Calu3 (cell line): ENCODE measurements around the gene IGFN1. TPM values are rescaled to one million over a fixed set of nuclear protein-coding genes. Genes with fewer than 3 reads are reported as not detected.

Source experiments
- BruUV-seq: library from RNA; stranded (reverse); fragments of 400-500 nt; replicated peaks from 2 replicates; lab custom pipeline; 2021; lab: Mats Ljungman, UMichigan
- CTCF ChIA-PET: fragments of 300-600 bp; sonication (Branson Sonifier 250); formaldehyde crosslinking; loops from one replicate; lab custom pipeline; 2022; ENCODE audit warnings: antibody characterized with exemption; lab: Charles Lee
- DNase-seq: peaks from one replicate; pipeline ENCODE4 v3.0.0; 2022
- H3K27ac Mint-ChIP-seq: one replicate; pipeline ENCODE4 v1.8.0; 2022; ENCODE audit warnings: mixed read lengths; ENCODE audit not compliant: unreplicated experiment
- H3K27me3 Mint-ChIP-seq: one replicate; pipeline ENCODE4 v1.8.0; 2022; ENCODE audit warnings: mixed read lengths; ENCODE audit not compliant: unreplicated experiment
- H3K36me3 Mint-ChIP-seq: one replicate; pipeline ENCODE4 v1.8.0; 2022; ENCODE audit warnings: mild to moderate bottlenecking, moderate library complexity, mixed read lengths; ENCODE audit not compliant: insufficient read depth, unreplicated experiment
- H3K4me1 Mint-ChIP-seq: one replicate; pipeline ENCODE4 v1.8.0; 2022; ENCODE audit warnings: mild to moderate bottlenecking, low read depth, mixed read lengths; ENCODE audit not compliant: unreplicated experiment
- H3K4me3 Mint-ChIP-seq: one replicate; pipeline ENCODE4 v1.8.0; 2022; ENCODE audit warnings: mild to moderate bottlenecking, low read depth, moderate library complexity, mixed read lengths; ENCODE audit not compliant: unreplicated experiment
- H3K9me3 Mint-ChIP-seq: one replicate; pipeline ENCODE4 v1.8.0; 2022; ENCODE audit warnings: low read depth, mixed read lengths; ENCODE audit not compliant: unreplicated experiment
- intact Hi-C: fragments of 100-400 bp; cut with micrococcal nuclease; formaldehyde crosslinking; loops from one replicate; pipeline ENCODE4 v1.10.0; 2022; ENCODE audit not compliant: unreplicated experiment
- total RNA-seq: library from RNA; stranded (reverse); gene quantifications from 2 replicates; pipeline ENCODE4 v1.2.3, GENCODE V29; 2022
- TF ChIP-seq, protein P1 (sequence below): fragments of 200-600 bp; IDR thresholded peaks from one replicate; pipeline ENCODE4 v1.8.0; 2022; ENCODE audit warnings: antibody characterized with exemption; ENCODE audit not compliant: unreplicated experiment

The IGFN1 gene
- total RNA-seq, 1 experiment from 2014 or later, result not detected

DNA sequence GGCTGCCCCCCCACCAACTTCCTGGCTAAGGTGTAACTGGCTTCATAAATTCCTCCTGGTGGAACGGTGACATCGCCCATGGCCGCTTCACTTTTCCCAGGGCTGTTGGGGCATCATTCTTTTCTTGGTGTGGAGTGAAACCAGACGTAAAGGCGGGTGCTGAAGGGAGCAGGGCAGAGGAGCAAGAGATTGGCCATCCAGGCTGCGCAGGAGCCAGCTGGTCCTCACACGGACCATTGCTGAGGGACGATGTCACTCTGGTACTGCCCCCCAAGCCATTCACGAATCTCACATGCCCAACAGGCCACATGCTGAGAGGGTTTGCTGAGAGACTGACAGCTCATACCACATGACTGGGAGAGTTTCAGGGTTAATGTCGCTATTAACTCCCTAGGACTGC, 82.2 kb downstream of the IGFN1 start:
- Mint-ChIP-seq H3K27ac (no peak overlapping the region), H3K4me1 (peaks cover 53% of the 10 kb centered on the region), H3K9me3 (no peaks in the 10 kb centered on the region), H3K36me3 (peaks cover 6% of the 10 kb centered on the region), H3K27me3 (no peaks in the 10 kb centered on the region), H3K4me3 (no peak overlapping the region)
- intact Hi-C loops, result no loop called here
- TF ChIP-seq, protein P1, sequence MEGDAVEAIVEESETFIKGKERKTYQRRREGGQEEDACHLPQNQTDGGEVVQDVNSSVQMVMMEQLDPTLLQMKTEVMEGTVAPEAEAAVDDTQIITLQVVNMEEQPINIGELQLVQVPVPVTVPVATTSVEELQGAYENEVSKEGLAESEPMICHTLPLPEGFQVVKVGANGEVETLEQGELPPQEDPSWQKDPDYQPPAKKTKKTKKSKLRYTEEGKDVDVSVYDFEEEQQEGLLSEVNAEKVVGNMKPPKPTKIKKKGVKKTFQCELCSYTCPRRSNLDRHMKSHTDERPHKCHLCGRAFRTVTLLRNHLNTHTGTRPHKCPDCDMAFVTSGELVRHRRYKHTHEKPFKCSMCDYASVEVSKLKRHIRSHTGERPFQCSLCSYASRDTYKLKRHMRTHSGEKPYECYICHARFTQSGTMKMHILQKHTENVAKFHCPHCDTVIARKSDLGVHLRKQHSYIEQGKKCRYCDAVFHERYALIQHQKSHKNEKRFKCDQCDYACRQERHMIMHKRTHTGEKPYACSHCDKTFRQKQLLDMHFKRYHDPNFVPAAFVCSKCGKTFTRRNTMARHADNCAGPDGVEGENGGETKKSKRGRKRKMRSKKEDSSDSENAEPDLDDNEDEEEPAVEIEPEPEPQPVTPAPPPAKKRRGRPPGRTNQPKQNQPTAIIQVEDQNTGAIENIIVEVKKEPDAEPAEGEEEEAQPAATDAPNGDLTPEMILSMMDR, result no peak
- no TSS peak for BruUV-seq
- CTCF ChIA-PET, result interaction anchor here (0.8 kb wide), 1 partner anchor 73 kb away, joined by 4 read pairs; no protein-coding TSS in a partner anchor
- no peak for DNase-seq

DNA sequence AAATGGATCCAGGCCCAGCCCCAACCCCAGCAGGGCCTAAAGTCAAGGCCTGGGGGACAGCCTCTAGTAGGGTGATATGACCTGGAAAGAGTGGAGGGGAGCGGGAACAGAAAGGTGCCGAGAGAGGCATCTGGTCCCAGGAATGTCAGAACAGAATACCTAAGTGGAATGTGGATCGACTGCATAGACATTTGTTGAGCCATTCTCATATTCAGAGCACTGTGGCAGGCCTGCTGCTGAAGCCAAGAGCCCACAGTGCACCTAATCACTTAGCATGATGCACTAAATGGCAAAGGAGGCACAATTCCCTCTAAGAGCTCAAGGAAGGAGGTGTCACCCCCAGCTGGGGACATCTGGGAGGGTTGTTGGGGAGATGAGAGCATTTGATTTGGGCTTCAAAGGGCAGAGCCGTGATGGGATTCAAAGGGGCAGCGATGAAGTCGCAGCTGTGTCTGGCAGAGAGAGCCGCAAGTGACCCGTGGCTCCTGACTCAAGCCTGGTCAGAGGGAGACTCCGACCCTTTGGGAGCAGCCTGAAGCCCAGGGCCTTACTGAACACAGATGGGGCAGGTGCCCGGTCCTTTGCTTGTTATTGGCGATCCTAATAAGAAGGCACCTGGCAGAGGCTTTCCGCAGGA, 84.1 kb downstream of the IGFN1 start:
- CTCF ChIA-PET, result interaction anchor here (0.6 to 1.3 kb wide), 8 partner anchors 8 to 106 kb away, joined by 3 to 6 read pairs (median 3); partner anchors contain the start of gene PKP1
- no peak overlapping the region for H3K4me3 Mint-ChIP-seq
- H3K9me3 Mint-ChIP-seq, result no peaks in the 10 kb centered on the region
- TF ChIP-seq, protein P1, result no peak
- no TSS peak for BruUV-seq
- peaks cover 6% of the 10 kb centered on the region for H3K36me3 Mint-ChIP-seq
- no peak for DNase-seq
- H3K4me1 Mint-ChIP-seq, result peaks cover 38% of the 10 kb centered on the region
- intact Hi-C loops, result no loop called here
- H3K27me3 Mint-ChIP-seq, result no peaks in the 10 kb centered on the region
- H3K27ac Mint-ChIP-seq, result peak overlapping the region; percentile 69

DNA sequence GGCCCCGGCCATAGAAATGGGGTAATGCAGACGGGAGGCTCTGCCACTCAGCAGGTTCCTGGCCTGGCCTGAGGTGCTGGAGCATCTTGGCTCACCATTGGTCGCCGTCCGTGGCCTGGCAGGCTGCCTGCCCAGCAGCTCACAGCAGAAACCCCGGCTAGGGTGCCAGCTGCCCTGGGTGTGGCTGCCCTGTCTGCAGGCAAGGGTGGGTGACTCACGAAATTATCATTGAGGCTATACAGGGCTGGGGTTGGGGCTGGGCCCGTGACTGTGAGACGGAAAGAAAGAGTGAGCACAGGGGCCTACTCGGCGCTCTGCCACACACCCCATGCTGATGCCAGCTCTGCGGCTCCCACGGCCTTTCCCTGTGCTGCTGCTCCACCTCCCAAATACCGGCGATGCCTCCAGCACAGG, 84.6 kb downstream of the IGFN1 start:
- no peak overlapping the region for H3K4me3 Mint-ChIP-seq
- peak overlapping the region; percentile 69 for H3K27ac Mint-ChIP-seq
- DNase-seq, result peak; percentile 98
- peaks cover 6% of the 10 kb centered on the region for H3K36me3 Mint-ChIP-seq
- intact Hi-C loops, result no loop called here
- no peaks in the 10 kb centered on the region for H3K27me3 Mint-ChIP-seq
- TF ChIP-seq, protein P1, result no peak
- no peaks in the 10 kb centered on the region for H3K9me3 Mint-ChIP-seq
- CTCF ChIA-PET, result interaction anchor here (0.6 to 1.3 kb wide), 9 partner anchors 8 to 160 kb away, joined by 3 to 6 read pairs (median 3); partner anchors contain the start of gene PKP1
- peaks cover 38% of the 10 kb centered on the region for H3K4me1 Mint-ChIP-seq
- BruUV-seq, result no TSS peak

DNA sequence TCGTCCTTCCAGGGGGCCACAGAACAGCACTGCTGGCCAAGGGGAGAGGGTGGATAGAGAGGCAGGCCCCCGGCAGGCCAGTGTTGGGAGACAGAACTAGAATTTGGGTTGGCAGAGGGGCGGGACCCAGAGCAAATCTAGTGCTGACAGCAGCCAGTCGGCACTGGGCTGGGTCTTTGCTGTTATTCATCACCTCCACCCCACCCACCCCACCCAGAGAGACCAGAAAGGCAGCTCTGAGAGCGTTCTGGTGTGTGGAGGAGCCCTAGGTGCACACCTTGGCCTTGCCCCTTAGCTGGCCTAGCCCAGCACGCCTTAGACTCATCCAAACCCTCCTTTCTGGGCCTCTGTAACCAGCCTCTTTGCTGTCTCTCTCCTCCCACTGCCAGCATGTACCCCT, 86.3 kb downstream of the IGFN1 start:
- no peaks in the 10 kb centered on the region for H3K27me3 Mint-ChIP-seq
- DNase-seq, result peak; percentile 34
- BruUV-seq, result no TSS peak
- CTCF ChIA-PET, result interaction anchor here (0.6 to 1.8 kb wide), 6 partner anchors 10 to 396 kb away, joined by 3 to 4 read pairs (median 4); no protein-coding TSS in a partner anchor
- H3K36me3 Mint-ChIP-seq, result peaks cover 6% of the 10 kb centered on the region
- no peak overlapping the region for H3K4me3 Mint-ChIP-seq
- peaks cover 38% of the 10 kb centered on the region for H3K4me1 Mint-ChIP-seq
- TF ChIP-seq, protein P1, result no peak
- intact Hi-C loops, result no loop called here
- no peak overlapping the region for H3K27ac Mint-ChIP-seq
- H3K9me3 Mint-ChIP-seq, result no peaks in the 10 kb centered on the region
